GM15510 (cell line): ENCODE data around the gene TBC1D14.

Experiments
- POLR2A ChIP-seq: IDR thresholded peaks from 3 replicates; pipeline ENCODE4 v1.6.1; 2011; ENCODE audit warnings: borderline replicate concordance; ENCODE audit not compliant: insufficient read length; ENCODE audit errors: extremely low read depth

Gene TBC1D14

GRCh38 chr4:6932918-6933317 lies 23.3 kb downstream of the TBC1D14 start:
- no peak for TF ChIP-seq POLR2A

- no peak for TF ChIP-seq POLR2A
Measured at GRCh38 chr4:6933691-6934430, 24.2 kb downstream of the TBC1D14 start.

- TF ChIP-seq POLR2A, result no peak
Measured at GRCh38 chr4:6935965-6936364, 26.3 kb downstream of the TBC1D14 start.

DNA sequence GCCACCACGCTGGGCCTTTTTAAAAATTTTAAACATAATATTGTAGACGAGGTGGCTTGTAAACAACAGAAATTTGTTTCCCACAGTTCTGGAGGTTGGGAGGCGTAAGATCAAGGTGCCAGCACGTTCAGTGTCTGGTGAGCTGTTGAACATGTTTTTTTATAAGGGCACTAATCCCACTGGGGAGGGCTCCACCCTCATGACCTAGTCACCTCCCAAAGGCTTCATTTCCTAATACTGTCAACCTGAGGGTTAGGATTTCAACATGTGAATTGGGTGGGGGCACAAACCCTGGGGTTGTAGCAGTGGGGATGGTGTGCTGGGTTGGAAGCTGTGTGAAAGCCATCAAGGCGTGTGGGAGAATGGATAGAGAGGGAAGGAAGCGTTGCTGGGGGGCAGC lies 27.6 kb downstream of the TBC1D14 start:
- TF ChIP-seq POLR2A, result no peak

GRCh38 chr4:6937754-6938153 lies 28.1 kb downstream of the TBC1D14 start:
- no peak for TF ChIP-seq POLR2A

DNA sequence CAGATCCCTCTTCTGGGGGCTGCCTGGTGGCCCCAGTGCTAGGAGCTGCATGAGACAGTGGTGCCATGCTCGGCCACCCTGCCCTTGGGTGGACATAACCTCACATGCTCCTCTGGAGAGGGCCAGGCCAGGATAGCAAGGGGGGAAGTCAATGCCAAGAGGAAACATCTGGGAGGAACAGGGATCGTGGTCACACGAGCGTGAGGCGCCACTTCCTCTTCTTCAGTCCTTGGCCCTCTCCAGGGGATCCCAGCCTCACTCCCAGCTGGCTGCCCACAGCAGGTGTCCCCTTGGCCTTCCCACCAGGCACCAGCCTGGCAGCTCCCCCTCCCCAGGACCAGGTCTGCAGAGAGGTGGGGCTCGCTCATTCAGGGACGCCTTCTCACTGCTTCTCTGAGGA lies 28.6 kb downstream of the TBC1D14 start:
- no peak for TF ChIP-seq POLR2A

DNA sequence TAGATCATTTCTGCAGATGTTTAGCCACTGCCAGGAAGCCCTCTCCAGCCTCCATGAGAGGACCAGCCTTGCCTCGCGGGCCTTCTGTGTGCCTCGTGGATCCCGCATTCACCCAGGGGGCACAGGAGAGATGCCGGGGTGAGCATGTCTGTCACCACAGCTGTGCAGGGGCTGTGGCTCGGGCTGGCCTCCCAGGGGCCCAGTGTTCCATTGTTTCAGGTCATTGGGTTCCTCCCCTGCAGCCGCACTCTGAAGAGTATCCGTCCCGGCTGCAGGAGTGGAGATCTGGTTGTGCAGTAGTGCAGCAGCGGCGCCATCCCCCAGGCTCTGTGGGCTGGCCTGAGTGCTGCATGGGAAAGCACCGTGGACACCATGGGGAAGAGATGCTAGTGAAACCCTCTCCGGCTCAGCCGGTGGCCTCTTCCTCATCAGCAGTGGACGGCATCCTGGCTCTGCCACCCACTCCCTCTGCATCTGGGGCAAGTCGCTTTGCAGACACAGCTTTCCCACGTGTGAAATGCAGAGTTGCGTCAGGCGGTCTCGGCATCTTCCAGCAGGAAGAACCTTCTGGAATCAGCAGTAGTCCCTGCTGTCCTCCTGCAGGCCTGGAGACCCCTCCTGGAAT lies 29.1 kb downstream of the TBC1D14 start:
- no peak for TF ChIP-seq POLR2A

DNA sequence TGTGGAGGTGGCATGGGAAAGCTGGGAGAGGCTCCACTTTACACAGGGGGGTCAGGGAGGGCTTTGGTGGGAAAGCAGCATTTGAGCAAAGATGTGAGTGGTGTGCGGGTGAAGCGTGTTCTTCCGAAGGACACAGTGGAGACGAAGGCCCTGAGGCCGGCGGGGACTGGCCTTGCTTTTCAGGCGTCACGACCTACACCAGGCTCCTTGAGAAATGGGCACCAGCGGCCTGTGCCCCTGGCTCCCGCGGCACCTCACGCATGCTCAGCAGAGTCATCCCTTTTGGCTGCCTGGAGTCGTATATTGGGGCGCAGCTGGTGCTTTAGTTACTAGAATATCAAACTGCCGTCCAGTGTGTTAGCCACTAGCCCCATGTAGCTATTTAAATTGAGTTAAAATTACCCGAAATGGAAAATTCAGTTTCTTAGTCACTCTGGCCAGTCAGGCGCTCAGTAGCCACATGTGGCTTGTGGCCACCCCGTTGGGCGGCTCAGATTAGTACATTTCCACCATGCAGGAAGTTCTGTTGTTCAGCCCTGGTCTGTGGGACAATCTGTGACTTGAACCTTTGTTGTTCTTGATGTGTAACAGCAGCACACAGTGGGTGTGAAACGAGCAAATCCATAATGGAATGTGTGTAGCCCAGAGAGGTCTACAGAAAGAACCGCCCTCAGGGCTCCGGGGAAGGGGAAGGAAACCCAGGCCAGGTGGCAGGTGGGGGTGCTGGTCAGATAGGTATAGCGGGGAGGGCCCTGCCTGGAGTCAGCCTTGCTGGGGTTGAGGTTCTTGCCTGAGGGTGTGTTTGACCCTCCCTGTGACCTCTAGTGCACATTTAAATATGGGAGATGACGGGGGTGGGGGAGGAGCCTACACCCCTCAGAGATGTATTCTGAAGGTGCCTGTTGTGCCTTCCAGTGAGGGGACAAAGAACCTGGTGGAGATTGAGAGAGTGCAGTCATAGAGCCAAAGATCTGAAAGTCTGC lies 30.4 kb downstream of the TBC1D14 start:
- TF ChIP-seq POLR2A, result no peak

DNA sequence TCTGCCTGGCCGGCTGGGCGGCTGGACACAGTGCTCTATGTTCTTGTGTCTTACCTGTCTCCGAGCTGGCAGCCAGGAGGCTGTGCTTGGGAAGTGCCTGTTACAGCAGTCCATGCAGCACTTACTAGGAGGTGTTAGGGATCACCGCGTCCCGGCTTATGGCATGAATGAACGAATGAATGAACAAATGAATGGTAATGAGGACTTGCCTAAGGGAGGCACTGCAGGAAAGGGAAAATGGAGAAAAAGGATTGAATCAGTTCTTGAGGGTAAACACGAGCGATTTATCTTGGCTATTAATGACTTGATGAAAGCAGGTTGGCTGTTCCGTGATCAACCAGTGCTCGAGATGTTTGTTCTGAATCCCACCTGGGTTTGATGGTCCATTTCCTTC lies 31.1 kb downstream of the TBC1D14 start:
- TF ChIP-seq POLR2A, result no peak

DNA sequence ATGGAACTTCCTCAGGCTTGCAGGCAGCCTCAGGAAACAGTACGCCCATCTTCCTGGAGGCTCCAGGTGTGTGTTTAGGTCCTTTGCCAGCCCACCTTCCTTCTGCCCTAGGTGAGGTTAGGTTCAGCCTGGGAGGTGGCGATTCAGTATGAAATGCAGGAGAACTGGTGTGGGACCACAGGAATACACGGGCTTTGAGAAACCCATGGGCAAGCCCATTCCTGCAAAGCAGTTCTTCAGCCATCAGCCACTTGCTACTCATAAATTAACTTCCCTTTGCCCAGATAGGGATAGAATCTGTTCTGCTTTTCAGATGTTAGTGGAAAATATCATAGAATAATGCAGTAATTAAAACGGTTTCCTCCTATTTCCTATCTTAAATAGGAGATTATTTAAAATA lies 32.2 kb downstream of the TBC1D14 start:
- no peak for TF ChIP-seq POLR2A

GRCh38 chr4:6942238-6942800 lies 32.7 kb downstream of the TBC1D14 start:
- no peak for TF ChIP-seq POLR2A

- no peak for TF ChIP-seq POLR2A
Measured at GRCh38 chr4:6943012-6943884, 33.6 kb downstream of the TBC1D14 start.

DNA sequence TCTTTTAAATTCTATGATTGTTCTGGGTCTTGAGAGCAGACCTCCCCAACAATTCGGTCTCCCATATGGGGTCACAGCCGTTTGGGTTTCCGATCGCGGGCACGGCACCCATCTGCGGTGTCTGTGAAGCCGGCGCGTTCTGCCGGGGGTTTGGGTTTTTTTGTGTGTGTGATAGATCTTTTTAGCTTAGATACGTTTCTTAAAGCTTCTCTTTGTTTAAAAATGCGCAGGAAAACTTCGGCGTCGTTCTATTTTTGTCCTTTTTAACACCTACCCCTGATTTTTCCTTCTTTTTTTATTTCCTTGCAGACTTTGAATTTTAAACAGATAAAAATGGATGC lies 34.2 kb downstream of the TBC1D14 start:
- no peak for TF ChIP-seq POLR2A
